ENCODE data around the gene WDR41. TPM values are rescaled to one million over a fixed set of nuclear protein-coding genes. Genes with fewer than 3 reads are reported as not detected.

Gene WDR41
- total RNA-seq, 4 donors from 2014 or later, result 23.2 to 55.7 (median 33.2) TPM

- H3K27me3 ChIP-seq, result no peaks in the 10 kb centered on the region
- WGBS, 2 donors (ENCODE audit: low coverage in 1 of 2), result 100% methylated on average over 1 of the region's 1 CpG
- TF ChIP-seq POLR2A (IDR thresholded peaks at IDR 0.05) (no peak), POLR2AphosphoS5 (IDR thresholded peaks at IDR 0.05) (no peak), EP300 (IDR thresholded peaks at IDR 0.05) (no peak), CTCF (IDR thresholded peaks at IDR 0.05) (no peak)
Observed at GRCh38 chr5:77463905-77464304, 28.2 kb downstream of the WDR41 start.

GRCh38 chr5:77461287-77461686 is 30.8 kb downstream of the WDR41 start:
- TF ChIP-seq POLR2A (IDR thresholded peaks at IDR 0.05) (no peak), EP300 (IDR thresholded peaks at IDR 0.05) (no peak), CTCF (IDR thresholded peaks at IDR 0.05) (no peak), POLR2AphosphoS5 (IDR thresholded peaks at IDR 0.05) (no peak)
- WGBS, 2 donors (ENCODE audit: low coverage in 1 of 2), result 79 to 89% methylated on average over 2 to 4 of the region's 5 CpGs
- H3K27me3 ChIP-seq, result no peaks in the 10 kb centered on the region
- no peaks in the 10 kb centered on the region for H3K4me1 ChIP-seq
- no peaks in the 10 kb centered on the region for H3K9me3 ChIP-seq
- H3K27ac ChIP-seq, result no peak overlapping the region
- peaks cover 0 to 18% of the 10 kb centered on the region in 2 donors for H3K36me3 ChIP-seq
- no peak for ATAC-seq
- H3K4me3 ChIP-seq, result no peak overlapping the region

More at GRCh38 chr5:77463905-77464304, 28.2 kb downstream of the WDR41 start:
- Histone ChIP-seq H3K9me3 (no peaks in the 10 kb centered on the region), H3K36me3 (peaks cover 0 to 18% of the 10 kb centered on the region in 2 donors), H3K4me3 (no peak overlapping the region), H3K4me1 (no peaks in the 10 kb centered on the region), H3K27ac (no peak overlapping the region)
- no peak for ATAC-seq

- no peaks in the 10 kb centered on the region for H3K4me1 ChIP-seq
- ATAC-seq, result no peak
- H3K36me3 ChIP-seq, result peaks cover 0 to 38% of the 10 kb centered on the region in 2 donors
- H3K9me3 ChIP-seq, result no peaks in the 10 kb centered on the region
- no peaks in the 10 kb centered on the region for H3K27me3 ChIP-seq
- no peak overlapping the region for H3K27ac ChIP-seq
- TF ChIP-seq POLR2AphosphoS5 (IDR thresholded peaks at IDR 0.05) (no peak), POLR2A (IDR thresholded peaks at IDR 0.05) (no peak), EP300 (IDR thresholded peaks at IDR 0.05) (no peak), CTCF (IDR thresholded peaks at IDR 0.05) (no peak)
- no peak overlapping the region for H3K4me3 ChIP-seq
- WGBS, 2 donors (ENCODE audit: low coverage in 1 of 2), result 100% methylated on average over 3 of the region's 3 CpGs; no CpG with 5 or more reads in 1 of the 2 donors
Observed at GRCh38 chr5:77454123-77454522, 38.0 kb downstream of the WDR41 start.

GRCh38 chr5:77452351-77452750 is 39.8 kb downstream of the WDR41 start:
- Histone ChIP-seq H3K36me3 (peaks cover 0 to 56% of the 10 kb centered on the region in 2 donors), H3K4me3 (no peak overlapping the region), H3K27me3 (no peaks in the 10 kb centered on the region), H3K27ac (no peak overlapping the region), H3K9me3 (no peaks in the 10 kb centered on the region), H3K4me1 (no peaks in the 10 kb centered on the region)
- no peak for TF ChIP-seq POLR2AphosphoS5 (IDR thresholded peaks at IDR 0.05)
- no peak for TF ChIP-seq EP300 (IDR thresholded peaks at IDR 0.05)
- WGBS, 2 donors (ENCODE audit: low coverage in 1 of 2), result 88 to 90% methylated on average over 1 of the region's 1 CpG
- ATAC-seq, result no peak

- Histone ChIP-seq H3K27ac (no peak overlapping the region), H3K27me3 (no peaks in the 10 kb centered on the region), H3K4me3 (no peak overlapping the region), H3K4me1 (no peaks in the 10 kb centered on the region), H3K36me3 (peaks cover 0 to 70% of the 10 kb centered on the region in 2 donors), H3K9me3 (no peaks in the 10 kb centered on the region)
- no peak for TF ChIP-seq POLR2A (IDR thresholded peaks at IDR 0.05)
- 42 to 70% methylated on average over 2 of the region's 2 CpGs for WGBS, 2 donors (ENCODE audit: low coverage in 1 of 2)
- ATAC-seq, result no peak
Observed at GRCh38 chr5:77449981-77450380, 42.1 kb downstream of the WDR41 start.

- Histone ChIP-seq H3K27me3 (no peaks in the 10 kb centered on the region), H3K36me3 (peaks cover 0 to 72% of the 10 kb centered on the region in 2 donors), H3K4me3 (no peak overlapping the region), H3K9me3 (no peaks in the 10 kb centered on the region), H3K27ac (no peak overlapping the region), H3K4me1 (no peaks in the 10 kb centered on the region)
- TF ChIP-seq POLR2AphosphoS5 (IDR thresholded peaks at IDR 0.05), result no peak
- TF ChIP-seq POLR2A (IDR thresholded peaks at IDR 0.05), result no peak
- no peak for TF ChIP-seq EP300 (IDR thresholded peaks at IDR 0.05)
- TF ChIP-seq CTCF (IDR thresholded peaks at IDR 0.05), result no peak
- ATAC-seq, result no peak
- 73% methylated on average over 1 of the region's 1 CpG; no CpG with 5 or more reads in 1 of the 2 donors for WGBS, 2 donors (ENCODE audit: low coverage in 1 of 2)
Observed at GRCh38 chr5:77449277-77449676, 42.8 kb downstream of the WDR41 start.
